H1 (cell line): ENCODE measurements around the gene BEAN1. TPM values are rescaled to one million over a fixed set of nuclear protein-coding genes. Genes with fewer than 3 reads are reported as not detected.

Experiments used
- CTCF ChIA-PET: fragments of 300-600 bp; sonication (Branson Sonifier 250); formaldehyde crosslinking; loops from one replicate; lab custom pipeline; 2021; ENCODE audit not compliant: partially characterized antibody; lab: Charles Lee
- POLR2A ChIA-PET: fragments of 300-600 bp; sonication (Branson Sonifier 250); formaldehyde crosslinking; loops from one replicate; lab custom pipeline; 2021; ENCODE audit warnings: inconsistent platforms; ENCODE audit not compliant: partially characterized antibody; lab: Charles Lee
- DNase-seq, 2 experiments: peaks; one replicate each; pipeline versions ENCODE4 v3.0.0 to v3.0.0-alpha.2; 2010 to 2022; ENCODE audit warnings: low spot score in 2 of 2, low read depth in 1 of 2, mixed read lengths in 1 of 2
- FAIRE-seq: peaks from 2 replicates; lab custom pipeline; 2011; peaks lifted over from hg19 to GRCh38; lab: Jason Lieb, UNC
- H2AFZ ChIP-seq: 2 replicates; pipeline ENCODE4 v1.8.1; 2012; ENCODE audit warnings: low read length, inconsistent platforms
- H2AK5ac ChIP-seq: 2 replicates; pipeline ENCODE4 v1.6.1; 2013; ENCODE audit warnings: low read depth, low read length
- H2BK120ac ChIP-seq: replicated peaks from 2 replicates; pipeline ENCODE3; 2013; ENCODE audit warnings: low read depth, low read length, inconsistent platforms
- H2BK12ac ChIP-seq: 2 replicates; pipeline ENCODE4 v1.6.1; 2013; ENCODE audit warnings: low read depth, low read length
- H2BK15ac ChIP-seq: 2 replicates; pipeline ENCODE4 v1.6.1; 2013; ENCODE audit warnings: low read length
- H2BK20ac ChIP-seq: 2 replicates; pipeline ENCODE4 v1.6.1; 2013; ENCODE audit warnings: low read length
- H2BK5ac ChIP-seq: 2 replicates; pipeline ENCODE4 v1.6.1; 2013; ENCODE audit warnings: low read depth, low read length
- H3K14ac ChIP-seq: 2 replicates; pipeline ENCODE4 v1.6.1; 2013; ENCODE audit warnings: inconsistent platforms; ENCODE audit not compliant: insufficient read length
- H3K18ac ChIP-seq: 2 replicates; pipeline ENCODE4 v1.6.1; 2013; ENCODE audit warnings: low read length; ENCODE audit errors: extremely low read depth
- H3K23ac ChIP-seq: 2 replicates; pipeline ENCODE4 v1.6.1; 2013; ENCODE audit warnings: inconsistent platforms; ENCODE audit not compliant: insufficient read length
- H3K23me2 ChIP-seq: 2 replicates; pipeline ENCODE4 v1.6.1; 2013; ENCODE audit warnings: low read depth, low read length
- H3K27ac ChIP-seq: 2 replicates; pipeline ENCODE4 v1.6.1; 2011; ENCODE audit warnings: low read depth, low read length, inconsistent platforms
- H3K27me3 ChIP-seq, 4 experiments: replicated peaks in 1 of 4; 1 replicate in 1 of 4; 2 replicates in 3 of 4; pipeline versions ENCODE4 v1.6.1 to v1.8.1; 2011 to 2013; ENCODE audit warnings: low read length in 3 of 4, mild to moderate bottlenecking in 3 of 4, inconsistent platforms in 2 of 4, mixed read lengths in 2 of 4, moderate library complexity in 1 of 4; ENCODE audit not compliant: control insufficient read depth in 3 of 4, insufficient read depth in 3 of 4; ENCODE audit errors: extremely low read depth in 1 of 4
- H3K36me3 ChIP-seq, 4 experiments: 2 replicates each; pipeline versions ENCODE4 v1.6.1 to v1.8.1; 2011 to 2013; ENCODE audit warnings: mild to moderate bottlenecking in 4 of 4, low read length in 3 of 4, moderate library complexity in 2 of 4, control low read depth in 1 of 4, inconsistent platforms in 1 of 4; ENCODE audit not compliant: insufficient read depth in 4 of 4, control insufficient read depth in 2 of 4
- H3K4ac ChIP-seq: replicated peaks from 2 replicates; pipeline ENCODE3; 2013; ENCODE audit warnings: low read length, low read depth, mixed read lengths, inconsistent platforms; ENCODE audit not compliant: insufficient read length
- H3K4me1 ChIP-seq, 4 experiments: replicated peaks in 1 of 4; 1 replicate in 1 of 4; 2 replicates in 3 of 4; pipeline versions ENCODE4 v1.6.1 to v1.8.1; 2011 to 2013; ENCODE audit warnings: low read length in 3 of 4, inconsistent platforms in 2 of 4, mixed read lengths in 1 of 4; ENCODE audit not compliant: insufficient read depth in 4 of 4, control insufficient read depth in 3 of 4
- H3K4me2 ChIP-seq, 2 experiments: 2 replicates each; pipeline versions ENCODE4 v1.6.1 to v1.8.1; 2011 to 2013; ENCODE audit warnings: low read depth in 2 of 2, low read length in 2 of 2, control low read depth in 1 of 2, inconsistent platforms in 1 of 2, mild to moderate bottlenecking in 1 of 2; ENCODE audit not compliant: insufficient read depth in 1 of 2
- H3K4me3 ChIP-seq, 4 experiments: fragments of 200-600, 300-600 bp in 1 of 4; sonication (generic), shearing (Covaris generic), sonication (Bioruptor Twin) in 1 of 4; 2 replicates each; pipeline versions ENCODE4 v1.5.1 to v1.8.1; 2011 to 2016; ENCODE audit warnings: low read length in 4 of 4, low read depth in 3 of 4, control low read depth in 2 of 4, inconsistent platforms in 2 of 4, mild to moderate bottlenecking in 2 of 4, mixed read lengths in 1 of 4, moderate library complexity in 1 of 4; ENCODE audit not compliant: insufficient read depth in 2 of 4; ENCODE audit errors: extremely low read depth in 1 of 4
- H3K56ac ChIP-seq: replicated peaks from 2 replicates; pipeline ENCODE3; 2013; ENCODE audit warnings: low read depth, mild to moderate bottlenecking, mixed read lengths, low read length, inconsistent platforms; ENCODE audit not compliant: insufficient read length
- H3K79me1 ChIP-seq: 2 replicates; pipeline ENCODE4 v1.6.1; 2013; ENCODE audit warnings: low read depth, low read length, control low read depth
- H3K79me2 ChIP-seq, 2 experiments: 2 replicates each; pipeline versions ENCODE4 v1.6.1 to v1.8.1; 2012 to 2013; ENCODE audit warnings: low read length in 2 of 2, mild to moderate bottlenecking in 2 of 2, inconsistent platforms in 1 of 2; ENCODE audit not compliant: insufficient read depth in 2 of 2, control insufficient read depth in 1 of 2
- H3K9ac ChIP-seq, 4 experiments: replicated peaks in 1 of 4; 1 replicate in 1 of 4; 2 replicates in 3 of 4; pipeline versions ENCODE4 v1.6.1 to v1.8.1; 2011 to 2013; ENCODE audit warnings: low read depth in 3 of 4, low read length in 3 of 4, control low read depth in 2 of 4, mild to moderate bottlenecking in 2 of 4, moderate library complexity in 2 of 4, inconsistent platforms in 1 of 4; ENCODE audit errors: extremely low read depth in 1 of 4
- H3K9me3 ChIP-seq, 2 experiments: 2 replicates each; pipeline versions ENCODE4 v1.6.1 to v1.8.1; 2012 to 2013; ENCODE audit warnings: mild to moderate bottlenecking in 2 of 2, moderate library complexity in 2 of 2, control low read depth in 1 of 2, inconsistent platforms in 1 of 2, low read depth in 1 of 2, low read length in 1 of 2, mixed read lengths in 1 of 2; ENCODE audit not compliant: insufficient read depth in 2 of 2
- H4K20me1 ChIP-seq, 2 experiments: replicated peaks in 1 of 2; 2 replicates each; pipeline versions ENCODE3 to v1.8.1; 2011 to 2013; ENCODE audit warnings: inconsistent platforms in 2 of 2, low read length in 2 of 2, mild to moderate bottlenecking in 1 of 2; ENCODE audit not compliant: insufficient read depth in 2 of 2, control insufficient read depth in 1 of 2
- H4K5ac ChIP-seq: 2 replicates; pipeline ENCODE4 v1.6.1; 2013; ENCODE audit warnings: low read length, low read depth, mixed read lengths, inconsistent platforms; ENCODE audit not compliant: insufficient read length
- H4K8ac ChIP-seq: 2 replicates; pipeline ENCODE4 v1.8.0; 2013; ENCODE audit warnings: mild to moderate bottlenecking, moderate library complexity, low read length, inconsistent platforms; ENCODE audit not compliant: insufficient read depth; ENCODE audit errors: extremely low read depth
- H4K91ac ChIP-seq: replicated peaks from 2 replicates; pipeline ENCODE3; 2013; ENCODE audit warnings: low read length, mixed read lengths, inconsistent platforms; ENCODE audit not compliant: insufficient read length
- CBX8 ChIP-seq: fragments of 300-800, 300-1000 bp; sonication (generic); IDR thresholded peaks from 2 replicates; pipeline ENCODE4 v1.7.1; 2016; ENCODE audit warnings: low read depth, low read length, borderline replicate concordance
- NANOG ChIP-seq: IDR thresholded peaks from 2 replicates; pipeline ENCODE4 v1.6.1; 2011; ENCODE audit warnings: low read length, low read depth, mild to moderate bottlenecking, inconsistent platforms; ENCODE audit not compliant: insufficient read depth, poor library complexity, severe bottlenecking
- PHF8 ChIP-seq: fragments of 200-600 bp; sonication (generic); conservative IDR thresholded peaks from 2 replicates; pipeline ENCODE4 v1.7.1; 2012; ENCODE audit warnings: low read depth, mild to moderate bottlenecking, inconsistent platforms, low read length, moderate library complexity
- POLR2AphosphoS5 ChIP-seq: IDR thresholded peaks from 2 replicates; pipeline ENCODE4 v1.6.1; 2011; ENCODE audit warnings: low read depth, low read length
- SRF ChIP-seq: IDR thresholded peaks from 2 replicates; pipeline ENCODE4 v1.6.1; 2011; ENCODE audit warnings: mild to moderate bottlenecking, low read depth, low read length, moderate library complexity
- TEAD4 ChIP-seq: IDR thresholded peaks from 2 replicates; pipeline ENCODE4 v1.6.1; 2012; ENCODE audit warnings: low read depth, low read length, inconsistent platforms, mixed read lengths
- WGBS, 2 experiments: shearing (Covaris generic) in 1 of 2; methylation state at CpG; one replicate each; pipeline versions ENCODE4 v1.1.6 to v1.1.7; 2013 to 2015; ENCODE audit warnings: low lambda C conversion rate in 2 of 2, mixed read lengths in 2 of 2, inconsistent platforms in 1 of 2, low coverage in 1 of 2, missing lambda C conversion rate in 1 of 2; ENCODE audit not compliant: insufficient replicate concordance in 2 of 2, insufficient coverage in 1 of 2, insufficient read length in 1 of 2; ENCODE audit errors: extremely low coverage in 1 of 2, missing lambda C conversion rate in 1 of 2; 5-methylcytosine and 5-hydroxymethylcytosine counted together
- polyA plus RNA-seq, 7 experiments: library from polyadenylated mRNA; depleted of rRNA in 3 of 7; stranded (reverse) in 5 of 7; unstranded in 2 of 7; fragments of >200 nt in 5 of 7; fragments of 200-250 nt in 2 of 7; gene quantifications; 1 replicate in 5 of 7; 2 replicates in 1 of 7; 4 replicates in 1 of 7; pipeline versions ENCODE4 v1.2.1 to v1.2.3, GENCODE V29; 2011 to 2013; ENCODE audit warnings: missing spikeins in 2 of 7, mixed read lengths in 2 of 7
- total RNA-seq: library from RNA; stranded (reverse); fragmentation: NEBNext Ultra II Directional; extraction: Animal tissue kit (Norgen Biotek cat#: 25700); gene quantifications from 2 replicates; pipeline ENCODE4 v1.2.1, GENCODE V29; 2021

The BEAN1 gene
- total and polyA plus RNA-seq, 2 of the 8 experiments (the other 6 are each of a cell fraction or from before 2014, with no cell fraction given) = 0.08 TPM; not detected in 1

DNA sequence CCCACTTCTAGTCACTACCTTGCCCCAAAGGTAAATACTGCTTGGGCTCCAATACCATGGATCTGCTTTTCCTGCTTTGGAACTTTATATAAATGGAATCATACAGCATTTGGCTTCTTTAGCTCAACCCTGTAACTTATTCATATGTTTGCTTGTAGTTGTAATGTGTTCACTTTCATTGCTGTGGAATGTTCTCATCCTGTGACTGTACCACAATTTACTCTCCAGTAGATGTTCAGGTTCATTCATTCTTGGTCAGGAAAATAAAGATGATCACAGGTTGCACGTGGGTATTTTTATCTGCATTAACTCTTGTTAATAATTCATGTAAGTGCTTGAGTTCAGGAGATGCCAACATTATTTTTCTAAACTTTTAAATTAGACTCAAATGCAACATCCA is 6.7 kb upstream of the BEAN1 start:
- H3K27me3 ChIP-seq = peaks cover 5 to 19% (median 15%) of the 10 kb centered on the region in 4 experiments
- FAIRE-seq = no peak
- CTCF ChIA-PET = interaction anchor here (0.9 to 1.5 kb wide), 5 partner anchors 9 to 179 kb away, joined by 3 read pairs; no protein-coding TSS in a partner anchor

More for the DNA sequence above, 6.7 kb upstream of the BEAN1 start:
- Histone ChIP-seq H4K20me1 (no peaks in the 10 kb centered on the region), H4K8ac (no peak overlapping the region), H3K4me1 (no peaks in the 10 kb centered on the region), H2BK15ac (no peak overlapping the region)
- TF ChIP-seq TEAD4 (no peak), SRF (no peak), PHF8 (no peak), POLR2AphosphoS5 (no peak), NANOG (no peak), CBX8 (no peak)
- TF ChIP-seq, all 59 proteins: peak for 0
- Histone ChIP-seq H2BK120ac (no peak overlapping the region), H3K36me3 (no peaks in the 10 kb centered on the region), H3K23me2 (peaks cover 4% of the 10 kb centered on the region; the same call in 1 of the 2 replicates), H3K9ac (no peak overlapping the region), H2BK20ac (no peak overlapping the region), H2AFZ (no peak overlapping the region), H3K18ac (no peak overlapping the region), H2BK12ac (no peak overlapping the region), H3K4me2 (no peak overlapping the region), H3K27ac (no peak overlapping the region), H2AK5ac (no peak overlapping the region), H3K4me3 (no peak overlapping the region), H4K5ac (no peak overlapping the region), H3K56ac (no peak overlapping the region), H3K79me2 (no peaks in the 10 kb centered on the region), H3K9me3 (no peaks in the 10 kb centered on the region), H3K14ac (no peak overlapping the region), H2BK5ac (no peak overlapping the region), H3K4ac (no peak overlapping the region), H3K23ac (no peak overlapping the region), H4K91ac (no peak overlapping the region), H3K79me1 (no peaks in the 10 kb centered on the region)
- POLR2A ChIA-PET = no interaction called here
- 77% methylated on average over 1 of the region's 1 CpG; no CpG with 5 or more reads in 1 of the 2 experiments for WGBS, 2 experiments
- no peak for DNase-seq
